ENCODE results near the gene NEDD4L.
"Not testable (repeated sequence)": the region's sequence is repeated elsewhere in the genome, so short reads cannot be mapped to it uniquely, and the experiment has no call there.

Gene NEDD4L

GRCh38 chr18:58426611-58427010 lies 382.6 kb downstream of the NEDD4L start:
- in situ Hi-C loops (cut with MboI; ENCODE audit: low pct_unique_long_range_greater_than_20kb, low sequenced_read_pairs) = no loop called here
- no peak for DNase-seq

- no peak for DNase-seq
These were observed 383.3 kb downstream of the NEDD4L start for GRCh38 chr18:58427321-58427720.

GRCh38 chr18:58429442-58429841 lies 385.4 kb downstream of the NEDD4L start:
- in situ Hi-C loops (cut with MboI; ENCODE audit: low pct_unique_long_range_greater_than_20kb, low sequenced_read_pairs) = no loop called here
- DNase-seq = no peak

More at GRCh38 chr18:58427321-58427720, 383.3 kb downstream of the NEDD4L start:
- in situ Hi-C loops (cut with MboI; ENCODE audit: low pct_unique_long_range_greater_than_20kb, low sequenced_read_pairs) = no loop called here

DNA sequence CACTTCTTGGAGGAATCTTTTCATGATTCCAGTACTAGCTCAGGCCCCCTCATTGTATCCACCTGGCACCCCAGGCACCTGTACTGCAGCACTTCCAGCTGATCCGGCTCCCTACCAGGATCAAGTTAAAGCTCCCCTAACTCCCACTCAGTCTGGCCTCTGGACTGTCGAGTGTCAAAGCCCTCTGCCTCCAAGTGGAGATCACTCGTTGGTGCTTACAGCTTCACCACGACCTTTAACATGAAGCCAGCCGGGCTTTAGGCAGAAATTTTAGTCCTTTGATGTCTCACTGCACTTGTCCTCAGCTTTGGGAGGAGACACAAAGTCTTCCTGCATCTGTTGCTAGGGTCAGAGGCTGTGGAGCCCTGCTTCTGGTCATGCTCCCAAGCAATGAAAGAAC lies 387.2 kb downstream of the NEDD4L start:
- no peak for DNase-seq
- in situ Hi-C loops (cut with MboI; ENCODE audit: low pct_unique_long_range_greater_than_20kb, low sequenced_read_pairs) = no loop called here

GRCh38 chr18:58432050-58432727 lies 388.2 kb downstream of the NEDD4L start:
- in situ Hi-C loops (cut with MboI; ENCODE audit: low pct_unique_long_range_greater_than_20kb, low sequenced_read_pairs) = no loop called here
- DNase-seq = no peak

- in situ Hi-C loops (cut with MboI; ENCODE audit: low pct_unique_long_range_greater_than_20kb, low sequenced_read_pairs); DNase-seq: not testable (repeated sequence)
These were observed 391.4 kb downstream of the NEDD4L start for GRCh38 chr18:58435221-58436005.

DNA sequence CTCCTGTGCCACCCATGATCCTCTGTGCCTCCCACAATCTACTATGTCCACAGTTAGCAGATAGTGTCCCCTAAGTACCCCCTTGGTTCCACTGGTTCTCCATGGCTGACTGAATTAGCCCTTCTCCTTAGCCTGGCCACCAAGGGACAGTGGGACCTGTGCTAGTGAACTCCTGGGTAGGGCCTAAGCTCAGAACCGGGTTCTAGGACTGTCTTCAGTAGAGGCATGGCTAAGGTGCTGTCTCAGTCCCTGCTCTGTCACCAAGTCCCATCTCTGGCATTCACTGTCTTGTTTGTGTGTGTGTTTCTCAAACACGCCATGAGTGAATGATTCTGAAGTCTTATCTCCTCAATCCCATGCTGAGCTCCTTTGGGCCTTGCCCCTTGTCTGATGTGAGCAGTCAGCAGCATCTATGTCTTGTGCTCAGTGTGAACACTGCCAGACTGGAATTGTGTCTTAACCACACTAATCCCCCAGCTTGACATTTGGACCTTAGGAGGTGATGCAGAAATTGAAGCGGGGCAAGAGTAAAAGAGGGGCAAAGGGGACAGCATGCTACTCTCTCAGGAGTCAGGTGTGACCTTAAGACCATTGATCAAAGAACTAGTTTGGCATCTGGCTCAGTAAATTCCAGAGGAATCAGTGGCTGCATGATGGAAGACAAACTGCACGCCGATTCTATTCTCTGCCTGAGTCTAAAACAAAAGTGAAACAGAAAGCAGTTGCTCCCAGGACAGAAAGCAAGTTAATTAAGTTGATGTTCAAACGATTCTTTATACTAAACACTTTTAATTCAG lies 394.3 kb downstream of the NEDD4L start:
- DNase-seq = no peak
- in situ Hi-C loops (cut with MboI; ENCODE audit: low pct_unique_long_range_greater_than_20kb, low sequenced_read_pairs) = no loop called here

DNA sequence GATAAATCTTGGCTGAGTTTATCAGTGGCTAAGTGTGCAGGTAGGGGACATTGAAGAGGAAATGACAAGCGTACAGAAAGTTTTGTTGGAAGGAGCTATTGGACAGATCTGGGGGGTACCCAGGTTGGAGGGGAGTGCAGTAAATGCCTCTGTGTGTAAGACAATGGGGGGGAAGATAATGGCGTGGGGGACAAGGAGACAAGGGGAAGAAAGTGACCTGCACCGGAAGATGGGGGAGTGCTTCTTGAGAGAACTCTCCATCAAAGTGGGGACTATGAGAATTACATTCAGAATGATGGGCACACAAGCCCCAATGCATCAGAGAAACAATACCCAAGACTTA lies 394.9 kb downstream of the NEDD4L start:
- no peak for DNase-seq
- in situ Hi-C loops (cut with MboI; ENCODE audit: low pct_unique_long_range_greater_than_20kb, low sequenced_read_pairs) = no loop called here

GRCh38 chr18:58443671-58444070 lies 399.6 kb downstream of the NEDD4L start:
- in situ Hi-C loops (cut with MboI; ENCODE audit: low pct_unique_long_range_greater_than_20kb, low sequenced_read_pairs) = no loop called here
- DNase-seq = no peak

GRCh38 chr18:58446391-58447060 lies 402.5 kb downstream of the NEDD4L start:
- in situ Hi-C loops (cut with MboI; ENCODE audit: low pct_unique_long_range_greater_than_20kb, low sequenced_read_pairs) = no loop called here
- DNase-seq = no peak

GRCh38 chr18:58447402-58448095 lies 403.5 kb downstream of the NEDD4L start:
- DNase-seq = no peak
- in situ Hi-C loops (cut with MboI; ENCODE audit: low pct_unique_long_range_greater_than_20kb, low sequenced_read_pairs) = no loop called here

DNA sequence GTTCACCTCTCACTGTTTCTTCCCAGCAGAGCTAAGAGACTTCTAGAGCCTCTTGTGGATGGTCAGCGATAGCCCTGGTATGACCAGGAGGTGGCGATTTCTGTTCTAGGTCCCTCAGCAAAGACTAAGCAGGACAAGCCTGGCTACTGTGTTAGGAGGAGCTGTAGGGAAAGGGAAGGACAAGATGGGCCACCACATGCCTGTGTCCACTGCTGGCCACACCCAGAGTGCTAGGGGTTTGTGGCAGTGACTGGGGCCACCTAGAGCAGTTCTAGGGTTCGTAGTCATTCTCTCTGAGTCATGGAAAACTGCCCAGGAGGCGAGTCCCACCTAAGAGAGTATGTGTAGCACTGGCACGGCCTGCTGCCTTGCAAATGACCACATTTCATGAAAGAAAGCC lies 405.4 kb downstream of the NEDD4L start:
- in situ Hi-C loops (cut with MboI; ENCODE audit: low pct_unique_long_range_greater_than_20kb, low sequenced_read_pairs) = no loop called here
- no peak for DNase-seq

Data from KBM-7 (cell line).